GM10248 (cell line): ENCODE measurements around the gene SLX9.

Experiments used
- CTCF ChIA-PET: fragments of 300-600 bp; sonication (Branson Sonifier 250); formaldehyde crosslinking; extraction: SDS; loops from one replicate; lab custom pipeline; 2021; ENCODE audit warnings: antibody characterized with exemption; lab: Yijun Ruan, JAX
- POLR2A ChIA-PET: fragments of 350-650 bp; sonication (Branson Sonifier 250); formaldehyde crosslinking; extraction: SDS; loops from one replicate; lab custom pipeline; 2020; ENCODE audit warnings: antibody characterized with exemption; lab: Yijun Ruan, JAX
- DNase-seq: peaks from one replicate; pipeline ENCODE4 v3.0.0; 2012; ENCODE audit errors: extremely low spot score
- CTCF ChIP-seq: IDR thresholded peaks from 2 replicates; pipeline ENCODE4 v1.5.1; 2012; ENCODE audit warnings: mild to moderate bottlenecking, low read depth; ENCODE audit errors: extremely low read depth, missing control alignments, control extremely low read depth

The SLX9 gene

GRCh38 chr21:44916965-44917364 is 22.9 kb upstream of the SLX9 start:
- TF ChIP-seq CTCF = no peak
- ChIA-PET POLR2A (no interaction called here), CTCF (interaction anchor here (1.1 to 1.5 kb wide), 5 partner anchors 9 to 124 kb away, joined by 3 to 8 read pairs (median 4); no protein-coding TSS in a partner anchor)
- DNase-seq = no peak

- ChIA-PET CTCF (interaction anchor here (1.2 to 1.5 kb wide), 2 partner anchors 14 to 124 kb away, joined by 3 to 8 read pairs; no protein-coding TSS in a partner anchor), POLR2A (no interaction called here)
- DNase-seq = no peak
- no peak for TF ChIP-seq CTCF
Observed at GRCh38 chr21:44917446-44918106, 22.3 kb upstream of the SLX9 start.

- ChIA-PET CTCF (interaction anchor here (1.5 to 1.9 kb wide), 3 partner anchors 14 to 117 kb away, joined by 4 to 8 read pairs (median 7); partner anchors contain the start of gene UBE2G2), POLR2A (no interaction called here)
- no peak for DNase-seq
- TF ChIP-seq CTCF = no peak
Observed at GRCh38 chr21:44918107-44918470, 21.7 kb upstream of the SLX9 start.

GRCh38 chr21:44918581-44919033 is 21.2 kb upstream of the SLX9 start:
- ChIA-PET CTCF (interaction anchor here (0.8 to 1.9 kb wide), 5 partner anchors 12 to 117 kb away, joined by 3 to 7 read pairs (median 4); partner anchors contain the start of genes PTTG1IP and UBE2G2), POLR2A (no interaction called here)
- no peak for TF ChIP-seq CTCF
- no peak for DNase-seq

- no peak for DNase-seq
- ChIA-PET POLR2A (no interaction called here), CTCF (interaction anchor here (0.8 to 1.9 kb wide), 8 partner anchors 8 to 118 kb away, joined by 3 to 7 read pairs (median 4); partner anchors contain the start of genes PTTG1IP and UBE2G2)
- TF ChIP-seq CTCF = no peak
Observed at GRCh38 chr21:44919111-44919912, 20.5 kb upstream of the SLX9 start.
